PC-3 (cell line): Measurements from ENCODE around the gene WDR86. TPM values are rescaled to one million over a fixed set of nuclear protein-coding genes. Genes with fewer than 3 reads are reported as not detected.

Experiments
- ATAC-seq: fragments of 200-7000 bp; cut with Tn5 transposase; 2 replicates; pipeline ENCODE4 v1.9.1; 2020; ENCODE audit warnings: mild to moderate bottlenecking, moderate library complexity
- BruUV-seq: library from RNA; stranded (reverse); fragments of 400-500 nt; replicated peaks from 2 replicates; lab custom pipeline; 2021; lab: Mats Ljungman, UMichigan
- CTCF ChIA-PET: fragments of 300-600 bp; sonication (Branson Sonifier 250); formaldehyde crosslinking; loops from one replicate; lab custom pipeline; 2022; ENCODE audit warnings: antibody characterized with exemption; lab: Charles Lee
- POLR2A ChIA-PET: fragments of 300-600 bp; sonication (Branson Sonifier 250); formaldehyde crosslinking; loops from one replicate; lab custom pipeline; 2022; ENCODE audit warnings: antibody characterized with exemption; ENCODE audit not compliant: unreplicated experiment; lab: Charles Lee
- DNase-seq: peaks from one replicate; pipeline ENCODE4 v3.0.0-alpha.2; 2015
- H2AFZ ChIP-seq: fragments of 300-600 bp; sonication (generic); 2 replicates; pipeline ENCODE4 v1.6.0; 2016; ENCODE audit warnings: antibody characterized with exemption, low read length
- H3F3A ChIP-seq: fragments of 300-600 bp; sonication (generic); one replicate; pipeline ENCODE4 v1.6.0; 2017; ENCODE audit warnings: antibody characterized with exemption, low read length, control low read depth, mild to moderate bottlenecking; ENCODE audit not compliant: unreplicated experiment
- H3K27ac ChIP-seq: fragments of 300-600 bp; sonication (generic); 2 replicates; pipeline ENCODE4 v1.5.1; 2016; ENCODE audit warnings: mild to moderate bottlenecking, low read length
- H3K27me3 ChIP-seq: fragments of 300-600 bp; sonication (generic); 2 replicates; pipeline ENCODE4 v1.6.1; 2016; ENCODE audit warnings: low read length, mixed read lengths
- H3K36me3 ChIP-seq: fragments of 300-600 bp; sonication (generic); 2 replicates; pipeline ENCODE4 v1.6.1; 2016; ENCODE audit warnings: low read depth, mixed run types, low read length, mixed read lengths
- H3K4me1 ChIP-seq: fragments of 300-600 bp; sonication (generic); 2 replicates; pipeline ENCODE4 v1.5.1; 2016; ENCODE audit warnings: low read length; ENCODE audit not compliant: insufficient read depth
- H3K4me2 ChIP-seq: fragments of 300-600 bp; sonication (generic); 2 replicates; pipeline ENCODE4 v1.6.0; 2016; ENCODE audit warnings: low read length
- H3K4me3 ChIP-seq: fragments of 300-600 bp; sonication (generic); 2 replicates; pipeline ENCODE4 v1.5.1; 2016; ENCODE audit warnings: mild to moderate bottlenecking, low read length, mixed read lengths
- H3K79me2 ChIP-seq: fragments of 300-600 bp; sonication (generic); 2 replicates; pipeline ENCODE4 v1.6.1; 2017; ENCODE audit warnings: low read length, mixed read lengths
- H3K9ac ChIP-seq: fragments of 300-600 bp; sonication (generic); 2 replicates; pipeline ENCODE4 v1.6.0; 2016; ENCODE audit warnings: mild to moderate bottlenecking, low read length
- H3K9me2 ChIP-seq: fragments of 300-600 bp; sonication (generic); replicated peaks from 2 replicates; pipeline ENCODE4 v1.6.1; 2016; ENCODE audit warnings: mixed run types, low read length, mixed read lengths
- H3K9me3 ChIP-seq: fragments of 300-600 bp; sonication (generic); 2 replicates; pipeline ENCODE4 v1.6.1; 2016; ENCODE audit warnings: low read length, mixed read lengths
- H4K20me1 ChIP-seq: fragments of 300-600 bp; sonication (generic); 2 replicates; pipeline ENCODE4 v1.6.1; 2016; ENCODE audit warnings: low read length, mixed read lengths
- EZH2 ChIP-seq: fragments of 300-600 bp; sonication (generic); IDR thresholded peaks from one replicate; pipeline ENCODE4 v1.6.1; 2017; ENCODE audit warnings: antibody characterized with exemption, mild to moderate bottlenecking, low read length; ENCODE audit not compliant: unreplicated experiment
- EZH2phosphoT487 ChIP-seq: fragments of 300-600 bp; sonication (generic); IDR thresholded peaks from 2 replicates; pipeline ENCODE4 v1.6.1; 2018; ENCODE audit warnings: mild to moderate bottlenecking, antibody characterized with exemption, low read length, borderline replicate concordance
- intact Hi-C: fragments of 100-400 bp; cut with micrococcal nuclease; formaldehyde crosslinking; loops from 2 replicates; pipeline ENCODE4 v1.9.0; 2023
- total RNA-seq: library from RNA; depleted of rRNA; stranded (reverse); fragments of >200 nt; gene quantifications from 2 replicates; pipeline ENCODE4 v1.2.3, GENCODE V29; 2014
- TF ChIP-seq, protein P1 (sequence below): fragments of 300-600 bp; sonication (generic); conservative IDR thresholded peaks from 2 replicates; pipeline ENCODE4 v1.5.1; 2017; ENCODE audit warnings: antibody characterized with exemption, low read depth, mild to moderate bottlenecking, low read length

WDR86 gene
- total RNA-seq, 1 experiment from 2014 or later: not detected

DNA sequence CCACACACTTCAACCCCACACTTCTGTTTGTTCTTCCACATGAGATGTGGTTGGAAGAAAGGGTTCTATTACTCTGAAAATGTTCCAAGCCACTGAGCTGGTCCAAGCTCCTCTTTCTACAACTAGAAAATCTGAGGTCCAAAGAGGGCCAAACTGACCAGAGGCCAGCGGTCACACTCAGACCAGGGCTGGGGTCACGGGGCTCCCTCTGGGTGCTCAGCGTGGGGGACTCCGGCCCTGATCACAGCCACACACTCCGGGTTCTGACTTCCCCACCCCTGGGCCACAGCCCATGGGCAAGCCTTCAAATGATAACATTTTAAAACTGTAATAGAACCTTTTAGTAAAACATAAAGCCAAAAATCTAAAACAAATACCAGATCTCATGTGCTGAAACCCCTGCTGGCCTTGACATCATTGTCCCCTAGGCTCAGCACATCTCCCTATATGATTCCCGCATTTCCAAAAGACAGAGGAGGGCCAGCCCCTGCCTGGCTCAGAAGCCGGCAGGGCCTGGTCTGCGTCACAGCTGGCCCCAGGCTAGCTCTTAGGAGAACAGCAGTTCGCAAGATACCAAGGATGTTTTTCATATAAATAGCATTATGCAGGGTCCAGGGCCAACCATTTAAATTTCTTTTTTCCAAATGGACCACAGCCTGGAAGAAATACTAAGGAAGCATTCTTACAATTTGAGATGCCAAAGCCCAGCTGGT lies 26.8 kb upstream of the WDR86 start:
- CTCF ChIA-PET: no interaction called here
- TF ChIP-seq EZH2 (no peak), EZH2phosphoT487 (no peak)
- TF ChIP-seq, protein P1, sequence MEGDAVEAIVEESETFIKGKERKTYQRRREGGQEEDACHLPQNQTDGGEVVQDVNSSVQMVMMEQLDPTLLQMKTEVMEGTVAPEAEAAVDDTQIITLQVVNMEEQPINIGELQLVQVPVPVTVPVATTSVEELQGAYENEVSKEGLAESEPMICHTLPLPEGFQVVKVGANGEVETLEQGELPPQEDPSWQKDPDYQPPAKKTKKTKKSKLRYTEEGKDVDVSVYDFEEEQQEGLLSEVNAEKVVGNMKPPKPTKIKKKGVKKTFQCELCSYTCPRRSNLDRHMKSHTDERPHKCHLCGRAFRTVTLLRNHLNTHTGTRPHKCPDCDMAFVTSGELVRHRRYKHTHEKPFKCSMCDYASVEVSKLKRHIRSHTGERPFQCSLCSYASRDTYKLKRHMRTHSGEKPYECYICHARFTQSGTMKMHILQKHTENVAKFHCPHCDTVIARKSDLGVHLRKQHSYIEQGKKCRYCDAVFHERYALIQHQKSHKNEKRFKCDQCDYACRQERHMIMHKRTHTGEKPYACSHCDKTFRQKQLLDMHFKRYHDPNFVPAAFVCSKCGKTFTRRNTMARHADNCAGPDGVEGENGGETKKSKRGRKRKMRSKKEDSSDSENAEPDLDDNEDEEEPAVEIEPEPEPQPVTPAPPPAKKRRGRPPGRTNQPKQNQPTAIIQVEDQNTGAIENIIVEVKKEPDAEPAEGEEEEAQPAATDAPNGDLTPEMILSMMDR: no peak
- Histone ChIP-seq H4K20me1 (no peaks in the 10 kb centered on the region), H2AFZ (no peak overlapping the region), H3K27me3 (peaks cover 18% of the 10 kb centered on the region), H3K4me1 (no peaks in the 10 kb centered on the region), H3K9me3 (no peaks in the 10 kb centered on the region), H3K4me2 (no peak overlapping the region), H3K9ac (no peak overlapping the region), H3K27ac (no peak overlapping the region), H3K79me2 (no peaks in the 10 kb centered on the region), H3F3A (no peaks in the 10 kb centered on the region), H3K4me3 (no peak overlapping the region), H3K9me2 (no peaks in the 10 kb centered on the region), H3K36me3 (no peaks in the 10 kb centered on the region)
- ATAC-seq: no peak
- BruUV-seq: no TSS peak
- no peak for DNase-seq
- intact Hi-C loops: no loop called here
- POLR2A ChIA-PET: no interaction called here

DNA sequence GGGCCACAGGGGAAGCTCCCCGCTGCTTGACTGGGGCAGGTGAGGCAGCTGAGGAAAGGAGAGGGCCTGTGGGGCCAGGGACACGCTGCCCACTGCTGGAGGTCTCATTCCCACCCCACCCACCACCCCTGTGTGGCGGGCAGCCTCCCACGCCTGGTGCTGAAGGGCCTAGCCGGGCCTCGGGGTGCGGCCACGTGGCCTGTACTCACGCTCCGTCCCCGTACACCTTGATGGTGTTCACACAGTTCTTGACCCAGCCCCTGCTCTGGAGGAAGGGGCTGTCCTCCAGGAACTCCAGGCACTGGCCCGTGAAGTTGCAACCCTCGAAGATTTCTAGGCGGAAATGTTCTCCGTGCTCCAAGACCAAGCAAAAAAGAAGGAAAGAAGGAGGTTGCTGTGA lies 26.1 kb upstream of the WDR86 start:
- ChIA-PET POLR2A (no interaction called here), CTCF (no interaction called here)
- no peaks in the 10 kb centered on the region for H4K20me1 ChIP-seq
- BruUV-seq: no TSS peak
- no peak for DNase-seq
- no peak overlapping the region for H3K9ac ChIP-seq
- no peaks in the 10 kb centered on the region for H3F3A ChIP-seq
- H3K27ac ChIP-seq: no peak overlapping the region
- no peaks in the 10 kb centered on the region for H3K4me1 ChIP-seq
- ATAC-seq: no peak
- H2AFZ ChIP-seq: no peak overlapping the region
- intact Hi-C loops: no loop called here
- TF ChIP-seq EZH2phosphoT487 (no peak), EZH2 (no peak)
- TF ChIP-seq, protein P1: no peak
- no peaks in the 10 kb centered on the region for H3K79me2 ChIP-seq
- no peaks in the 10 kb centered on the region for H3K9me2 ChIP-seq
- peaks cover 18% of the 10 kb centered on the region for H3K27me3 ChIP-seq
- no peaks in the 10 kb centered on the region for H3K9me3 ChIP-seq
- no peaks in the 10 kb centered on the region for H3K36me3 ChIP-seq
- H3K4me3 ChIP-seq: no peak overlapping the region
- no peak overlapping the region for H3K4me2 ChIP-seq
